GM21515 (cell line): ENCODE data around the gene CAPN12.
"Not testable (repeated sequence)": the region's sequence is repeated elsewhere in the genome, so short reads cannot be mapped to it uniquely, and the experiment has no call there.

Experiments
- ATAC-seq: cut with Tn5 transposase; IDR thresholded peaks from one replicate; pipeline ENCODE4 v1.9.1; 2021; ENCODE audit not compliant: unreplicated experiment

Gene CAPN12

DNA sequence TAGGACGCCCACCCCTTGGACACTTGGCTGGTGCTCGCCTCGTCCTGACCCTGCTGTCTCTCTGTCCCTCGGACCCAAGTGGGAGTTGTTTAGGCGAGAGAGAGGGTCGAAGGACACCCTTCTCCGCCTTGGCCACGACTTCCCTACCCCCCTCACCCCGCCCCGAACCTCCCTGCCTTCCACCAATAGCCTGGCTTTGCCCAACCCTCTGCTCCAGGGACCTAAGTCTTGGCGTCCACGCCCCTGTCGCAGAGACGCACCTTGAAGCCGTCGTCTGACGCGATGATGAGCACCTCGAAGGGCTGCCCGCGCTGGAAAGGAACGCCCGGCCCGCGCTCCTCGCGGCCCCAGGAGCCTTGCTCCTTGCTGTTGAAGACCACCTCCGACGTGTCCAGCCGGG lies 27.3 kb upstream of the CAPN12 start:
- ATAC-seq, result not testable (repeated sequence)

DNA sequence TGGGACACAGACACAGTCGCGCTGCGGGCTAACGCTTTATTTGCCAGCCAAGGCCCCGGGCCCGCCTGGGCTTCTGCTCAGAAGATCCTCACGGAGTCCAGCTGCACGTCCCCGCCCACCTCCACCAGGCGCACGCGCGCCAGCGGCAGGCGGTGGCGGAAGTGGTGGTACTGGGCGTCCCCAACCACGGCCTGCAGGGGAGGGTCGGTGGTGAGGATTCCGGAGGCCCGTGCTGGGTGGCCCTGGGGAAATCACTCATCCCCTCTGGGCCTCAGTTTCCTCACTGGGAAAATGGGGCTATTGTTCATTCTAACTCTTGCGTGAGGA lies 26.6 kb upstream of the CAPN12 start:
- not testable (repeated sequence) for ATAC-seq

DNA sequence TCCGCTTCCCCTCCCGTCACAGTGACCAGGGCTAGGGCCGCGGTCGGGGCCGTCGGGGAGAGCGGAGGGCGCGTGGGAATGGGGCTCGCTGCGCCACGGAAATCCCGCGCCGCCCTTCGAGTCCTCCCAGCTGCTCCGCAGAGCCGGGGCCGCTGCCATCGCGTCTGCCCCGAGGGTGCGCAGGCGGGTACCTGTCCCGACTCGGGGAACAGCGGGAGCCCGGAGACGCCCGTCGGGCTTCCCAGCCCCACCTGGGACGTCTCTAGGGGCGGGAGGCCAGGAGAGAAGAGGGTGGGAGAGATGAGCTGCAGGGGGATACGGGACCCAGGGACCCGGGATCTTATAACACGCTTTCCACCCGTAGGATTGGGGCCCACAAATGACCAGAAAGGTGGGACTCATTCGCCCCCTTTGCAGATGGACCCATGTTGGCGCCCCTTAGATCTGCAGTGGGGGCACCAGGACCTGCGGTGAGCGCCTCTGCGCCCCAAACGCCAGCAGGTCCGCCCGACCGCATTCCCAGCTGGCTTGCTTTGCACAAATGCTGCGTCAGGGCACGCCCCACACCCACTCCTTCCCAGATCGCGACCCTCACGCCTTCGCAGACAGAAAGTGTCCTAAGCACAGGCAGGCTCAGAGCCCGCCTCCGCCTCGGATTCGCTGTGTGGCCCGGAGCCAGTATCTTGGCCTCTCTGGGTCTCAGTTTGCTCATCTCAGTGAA lies 26.1 kb upstream of the CAPN12 start:
- not testable (repeated sequence) for ATAC-seq

DNA sequence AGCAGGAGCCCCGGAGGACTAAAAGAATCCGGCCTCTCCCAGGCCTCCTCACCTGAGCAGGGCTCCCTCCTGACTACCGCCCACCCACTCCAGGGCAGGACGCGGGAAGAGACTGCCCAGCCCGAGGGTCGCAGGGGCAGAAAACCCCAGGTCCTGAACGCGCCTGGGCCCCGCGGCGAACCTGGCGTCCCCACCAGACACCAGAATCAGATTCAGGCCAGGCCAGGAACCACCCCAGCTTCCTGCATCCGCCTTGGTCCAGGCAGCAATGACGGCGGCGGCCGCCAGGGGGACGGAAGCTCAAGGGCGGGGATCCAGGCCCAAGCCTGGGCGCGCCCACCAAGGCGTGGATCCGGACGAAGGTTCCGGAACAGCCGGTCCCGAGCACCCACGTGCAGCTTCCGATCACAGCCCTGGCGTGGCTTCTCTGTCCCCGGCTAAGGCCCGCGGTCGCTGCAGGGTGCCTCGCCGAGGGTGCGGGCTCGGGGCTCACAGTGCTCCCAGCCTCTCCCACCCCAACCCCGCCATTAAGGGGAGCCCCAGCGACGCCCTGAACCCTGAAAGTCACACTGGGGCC lies 25.4 kb upstream of the CAPN12 start:
- peak; percentile 53 for ATAC-seq

DNA sequence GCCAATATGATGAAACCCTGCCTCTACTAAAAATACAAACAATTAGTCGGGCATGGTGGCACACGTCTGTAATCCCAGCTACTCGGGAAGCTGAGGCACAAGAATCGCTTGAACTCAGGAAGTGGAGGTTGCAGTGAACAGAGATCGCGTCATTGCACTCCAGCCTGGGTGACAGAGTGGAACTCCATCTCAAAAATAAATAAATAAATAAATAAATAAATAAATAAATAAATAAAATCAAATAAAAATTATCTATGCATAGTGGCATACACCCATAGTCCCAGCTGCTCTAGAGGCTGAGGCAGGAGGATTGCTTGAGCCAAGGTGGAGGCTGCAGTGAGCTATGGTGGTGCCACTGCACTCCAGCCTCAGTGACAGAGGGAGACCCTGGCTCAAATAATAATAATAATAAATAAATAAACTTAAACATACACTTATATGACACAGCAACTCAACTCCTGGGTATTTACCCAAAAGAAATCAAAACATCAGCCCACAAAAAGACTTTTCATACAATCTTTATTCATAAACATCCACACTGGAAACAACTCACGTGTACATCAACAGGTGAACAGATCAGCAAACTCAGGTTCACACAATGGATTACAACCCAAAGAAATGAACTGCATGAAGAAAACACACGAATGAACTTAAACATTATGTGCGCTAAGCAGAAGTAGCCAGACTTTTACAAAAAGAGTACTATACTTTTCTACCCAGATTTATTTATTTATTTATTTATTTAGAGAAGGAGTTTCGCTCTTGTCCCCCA lies 22.2 kb upstream of the CAPN12 start:
- ATAC-seq, result no peak

DNA sequence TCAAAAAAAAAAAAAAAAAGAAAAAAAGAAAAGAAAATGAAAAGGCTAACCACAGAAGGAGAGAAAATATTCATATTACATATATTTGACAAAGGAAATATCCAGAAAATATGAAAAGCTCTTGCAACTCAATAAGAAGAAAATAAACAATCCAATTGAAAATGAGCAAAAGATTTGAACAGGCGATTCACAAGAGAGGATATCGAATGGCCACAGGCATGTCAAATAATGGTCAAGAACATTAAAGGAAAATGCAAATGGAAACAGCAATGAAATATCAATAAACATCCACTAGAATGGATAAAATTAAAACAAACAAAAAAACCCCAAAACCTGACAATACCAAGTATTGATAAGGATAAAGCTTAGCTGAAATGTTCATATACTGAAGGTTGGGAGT lies 20.9 kb upstream of the CAPN12 start:
- ATAC-seq, result no peak

DNA sequence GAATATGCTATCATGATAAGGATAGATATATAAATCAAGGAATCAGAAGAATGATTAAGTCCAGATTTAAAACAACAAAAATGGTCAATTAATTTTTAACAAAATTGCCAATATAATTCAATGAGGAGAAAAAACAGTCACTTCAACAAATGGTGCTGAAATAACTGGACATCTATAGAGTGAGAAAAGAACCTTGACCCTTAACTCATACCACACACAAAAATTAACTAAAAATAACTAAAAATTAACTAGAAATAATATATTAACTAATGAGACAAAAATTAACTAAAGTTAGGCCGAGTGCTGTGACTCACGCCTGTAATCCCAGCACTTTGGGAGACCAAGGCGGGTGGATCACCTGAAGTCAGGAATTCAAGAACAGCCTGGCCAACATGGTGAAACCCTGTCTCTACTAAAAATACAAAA lies 19.5 kb upstream of the CAPN12 start:
- no peak for ATAC-seq

DNA sequence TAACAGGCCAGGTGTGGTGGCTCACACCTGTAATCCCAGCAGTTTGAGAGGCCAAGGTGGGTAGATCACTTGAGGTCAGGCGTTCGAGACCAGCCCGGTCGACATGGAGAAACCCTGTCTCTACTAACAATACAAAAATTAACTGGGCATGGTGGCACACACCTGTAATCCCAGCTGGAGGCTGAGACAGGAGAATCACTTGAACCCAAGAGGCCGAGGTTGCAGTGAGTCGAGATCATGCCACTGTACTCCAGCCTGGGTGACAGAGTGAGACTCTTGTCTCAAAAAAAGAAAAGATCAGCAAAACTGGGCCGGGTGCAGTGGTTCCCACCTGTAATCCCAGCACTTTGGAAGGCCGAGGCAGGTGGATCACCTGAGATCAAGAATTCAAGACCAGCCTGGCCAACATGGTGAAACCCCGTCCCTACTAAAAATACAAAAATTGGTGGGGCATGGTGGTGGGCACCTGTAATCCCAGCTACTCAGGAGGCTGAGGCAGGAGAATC lies 17.7 kb upstream of the CAPN12 start:
- ATAC-seq, result not testable (repeated sequence)

DNA sequence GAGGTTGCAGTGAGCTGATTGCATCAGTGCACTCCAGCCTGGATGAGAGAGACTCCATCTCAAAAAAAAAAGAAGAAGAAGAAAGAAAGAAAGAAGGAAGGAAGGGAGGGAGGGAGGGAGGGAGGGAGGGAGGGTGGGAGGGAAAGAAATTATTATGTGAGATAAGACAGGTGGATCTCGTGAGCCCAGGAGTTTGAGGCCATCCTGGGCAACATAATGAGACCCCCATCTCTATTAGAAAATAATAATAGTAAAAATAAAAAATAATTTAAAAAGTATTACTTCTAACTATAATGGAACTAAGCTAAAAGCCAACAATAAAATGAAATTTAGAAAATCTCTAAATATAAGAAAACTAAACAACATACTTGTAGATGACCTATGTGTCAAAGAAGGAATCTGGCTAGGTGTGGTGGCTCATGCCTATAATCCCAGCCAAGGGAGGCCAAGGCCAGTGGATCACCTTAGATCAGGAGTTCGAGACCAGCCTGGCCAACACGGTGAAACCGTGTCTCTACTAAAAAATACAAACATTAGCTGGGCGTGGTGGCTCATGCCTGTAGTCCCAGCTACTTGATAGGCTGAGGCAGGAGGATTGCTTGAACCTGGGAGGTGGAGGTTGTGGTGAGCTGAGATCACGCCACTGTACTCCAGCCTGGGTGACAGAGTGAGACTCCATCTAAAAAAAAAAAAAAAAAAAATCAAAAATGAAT lies 16.7 kb upstream of the CAPN12 start:
- ATAC-seq, result not testable (repeated sequence)

DNA sequence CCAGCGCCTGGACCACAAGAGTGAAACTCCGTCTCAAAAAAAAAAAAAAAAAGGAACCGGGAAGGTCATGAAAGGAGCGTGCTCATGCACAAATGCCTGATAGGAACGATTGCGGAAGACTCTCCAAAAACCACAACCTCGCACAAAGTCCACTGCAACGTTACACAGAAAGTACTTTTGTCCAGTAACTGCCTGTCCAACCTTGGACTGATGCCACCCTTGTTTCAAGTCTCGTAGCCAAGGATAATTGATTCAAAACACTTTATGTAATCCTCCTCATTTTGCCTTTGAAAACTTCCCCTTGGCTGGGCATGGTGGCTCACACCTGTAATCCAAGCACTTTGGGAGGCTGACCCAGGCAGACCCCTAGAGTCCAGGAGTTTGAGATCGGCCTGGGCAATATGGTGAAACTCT lies 15.3 kb upstream of the CAPN12 start:
- no peak for ATAC-seq

DNA sequence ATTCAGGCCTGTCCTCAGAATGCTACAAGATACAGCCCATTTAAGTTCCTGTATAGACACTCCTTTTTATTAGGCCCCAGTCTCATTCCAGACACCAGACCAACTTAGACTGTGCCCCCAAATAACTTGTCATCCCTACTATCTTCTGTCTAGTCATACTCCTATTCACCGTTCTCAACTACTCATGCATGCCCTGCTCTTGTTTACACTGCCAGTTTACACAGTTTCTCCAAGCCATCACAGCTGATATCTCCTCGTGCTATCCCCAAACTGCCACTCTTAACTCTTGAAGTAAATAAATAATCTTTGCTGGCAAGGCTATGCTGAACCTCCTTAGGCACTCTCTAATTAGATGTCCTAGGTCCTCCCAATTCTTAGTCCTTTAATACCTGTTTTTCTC lies 9.9 kb upstream of the CAPN12 start:
- ATAC-seq, result not testable (repeated sequence)

DNA sequence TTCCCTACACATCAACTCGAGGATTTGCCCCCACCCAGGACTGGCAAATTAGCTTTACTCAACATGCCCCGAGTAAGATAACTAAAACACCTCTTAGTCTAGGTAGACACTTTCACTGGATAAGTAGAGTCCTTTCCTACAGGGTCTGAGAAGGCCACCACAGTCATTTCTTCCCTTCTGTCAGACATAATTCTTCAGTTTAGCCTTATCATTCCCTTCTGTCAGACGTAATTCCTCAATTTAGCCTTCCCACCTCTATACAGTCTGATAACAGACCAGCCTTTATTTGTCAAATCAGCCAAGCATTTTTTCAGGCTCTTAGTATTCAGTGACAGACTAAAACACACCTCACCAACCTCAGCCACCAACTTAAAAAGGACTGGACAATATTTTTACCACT lies 9.5 kb upstream of the CAPN12 start:
- ATAC-seq, result not testable (repeated sequence)

DNA sequence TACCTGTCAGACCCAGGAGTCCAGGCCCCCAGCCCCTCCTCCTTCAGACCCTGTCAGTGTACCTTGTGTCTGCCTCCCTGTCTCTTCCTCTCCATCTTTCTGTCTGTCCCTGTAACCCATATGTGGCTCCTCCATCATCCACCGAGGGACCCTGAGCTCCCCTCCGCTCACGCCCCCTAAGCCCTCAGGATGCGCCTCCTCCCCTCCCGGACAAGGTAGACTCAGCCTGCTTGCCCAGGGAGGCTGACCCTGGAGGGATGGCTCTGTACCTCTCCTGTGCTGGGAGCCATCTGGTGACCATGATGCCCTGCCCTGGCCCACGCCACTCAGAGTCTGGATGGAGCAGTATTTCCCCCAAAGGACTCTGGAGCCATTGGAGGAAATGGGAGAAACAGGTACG lies 1.0 kb upstream of the CAPN12 start:
- no peak for ATAC-seq

DNA sequence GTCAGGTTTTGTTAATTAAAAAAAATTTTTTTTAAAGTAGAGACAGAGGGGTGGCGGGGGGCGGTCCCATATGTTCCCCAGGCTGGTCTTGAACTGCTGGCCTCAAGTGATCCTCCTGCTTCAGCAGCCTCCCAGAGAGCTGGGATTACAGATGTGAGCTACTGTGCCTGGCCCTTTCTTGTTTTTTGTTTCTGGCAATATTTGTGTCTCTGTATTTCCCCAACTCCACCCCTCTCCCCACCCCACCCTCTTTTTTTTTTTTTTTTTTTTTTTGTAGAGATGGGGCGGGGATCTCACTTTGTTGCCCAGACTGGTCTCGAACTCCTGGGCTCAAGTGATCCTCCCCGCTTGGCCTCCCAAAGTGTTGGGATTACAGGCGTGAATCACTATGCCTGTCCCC lies 600 bp upstream of the CAPN12 start:
- no peak for ATAC-seq

DNA sequence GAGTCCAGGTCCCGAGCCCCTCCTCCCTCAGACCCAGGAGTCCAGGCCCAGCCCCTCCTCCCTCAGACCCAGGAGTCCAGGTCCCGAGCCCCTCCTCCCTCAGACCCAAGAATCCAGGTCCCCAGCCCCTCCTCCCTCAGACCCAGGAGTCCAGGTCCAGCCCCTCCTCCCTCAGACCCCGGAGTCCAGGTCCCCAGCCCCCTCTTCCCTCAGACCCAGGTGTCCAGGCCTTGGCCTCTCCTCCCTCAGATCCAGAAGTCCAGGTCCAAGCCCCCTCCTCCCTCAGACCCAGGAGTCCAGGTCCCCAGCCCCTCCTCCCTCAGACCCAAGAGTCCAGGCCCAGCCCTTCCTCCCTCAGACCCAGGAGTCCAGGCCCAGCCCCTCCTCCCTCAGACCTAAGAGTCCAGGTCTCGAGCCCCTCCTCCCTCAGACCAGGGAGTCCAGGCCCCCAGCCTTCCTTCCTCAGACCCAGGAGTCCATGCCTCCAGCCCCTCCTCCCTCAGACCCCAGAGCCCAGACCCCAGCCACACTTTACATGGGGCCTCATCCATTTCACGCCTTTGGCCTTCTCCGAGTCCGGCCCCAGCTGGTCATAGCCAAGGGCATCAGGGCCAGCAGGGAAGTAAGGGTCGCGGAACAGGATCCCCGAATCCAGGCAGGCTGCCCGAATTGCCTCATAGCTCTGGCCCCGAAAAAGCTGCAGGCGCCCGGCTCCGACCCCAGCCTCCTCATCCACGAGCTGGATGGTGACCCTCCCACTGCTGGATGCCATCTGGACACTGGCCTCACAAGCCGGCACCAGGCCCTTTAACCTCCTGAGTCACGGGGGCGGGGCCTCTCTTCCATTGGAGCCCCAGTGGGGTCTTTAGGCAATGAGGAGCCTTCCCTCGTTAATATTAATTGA lies 628 bp downstream of the CAPN12 start:
- no peak for ATAC-seq

DNA sequence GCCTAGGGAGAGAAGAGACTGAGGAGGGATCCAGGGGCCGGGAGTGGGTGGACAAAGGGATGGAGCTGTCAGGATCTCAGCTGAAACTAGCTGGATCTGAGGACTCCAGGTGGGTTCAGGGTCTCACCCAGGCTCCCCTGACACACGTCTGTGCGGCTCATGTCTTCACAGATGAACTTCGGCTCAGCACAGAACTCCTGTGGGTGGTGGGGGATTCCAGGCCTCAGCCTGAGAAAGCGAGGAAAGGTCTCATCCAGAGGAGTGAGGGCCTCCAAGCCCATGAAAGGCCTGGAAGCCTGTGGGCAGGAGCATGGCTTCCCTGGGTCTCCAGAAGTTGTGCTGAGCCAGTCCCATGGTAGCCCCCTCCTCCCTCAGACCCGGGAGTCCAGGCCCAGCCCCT lies 1.4 kb downstream of the CAPN12 start:
- no peak for ATAC-seq

DNA sequence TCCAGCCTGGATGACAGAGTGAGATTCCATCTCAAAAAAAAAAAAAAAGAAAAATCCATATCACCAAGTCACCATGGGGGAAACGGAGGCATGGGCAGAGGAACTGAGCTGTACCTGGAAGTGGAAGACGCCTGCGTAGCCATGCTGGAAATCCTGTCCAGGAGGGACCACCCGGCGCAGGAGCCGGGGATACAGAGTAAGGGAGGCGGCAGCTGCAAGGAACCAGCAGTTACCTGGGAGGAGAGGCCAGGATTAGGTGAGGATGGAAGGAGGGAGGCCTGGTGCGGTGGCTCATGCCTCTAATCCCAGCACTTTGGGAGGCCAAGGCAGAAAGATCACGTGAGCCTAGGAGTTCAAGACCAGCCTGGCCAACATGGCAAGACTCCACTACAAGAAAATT lies 2.0 kb downstream of the CAPN12 start:
- no peak for ATAC-seq

DNA sequence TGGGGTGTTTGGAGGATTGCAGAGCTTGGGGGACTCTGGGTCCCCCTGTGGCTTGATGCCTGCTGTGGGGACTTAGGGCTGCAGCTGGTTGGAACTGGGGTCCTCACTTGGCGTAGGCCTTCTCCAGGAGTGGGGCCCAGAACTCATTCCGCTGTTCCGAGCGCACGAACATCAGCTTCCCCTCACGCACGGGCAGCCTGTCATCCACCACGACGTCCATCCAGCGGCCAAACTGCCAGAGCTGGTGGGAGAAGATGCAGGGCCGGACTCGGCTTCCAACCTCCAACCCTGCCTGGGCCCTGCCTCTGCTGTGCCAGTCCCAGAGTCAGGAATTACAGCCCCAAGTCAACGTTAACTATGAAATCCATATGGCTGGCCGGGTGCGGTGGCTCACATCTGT lies 2.6 kb downstream of the CAPN12 start:
- ATAC-seq, result no peak

DNA sequence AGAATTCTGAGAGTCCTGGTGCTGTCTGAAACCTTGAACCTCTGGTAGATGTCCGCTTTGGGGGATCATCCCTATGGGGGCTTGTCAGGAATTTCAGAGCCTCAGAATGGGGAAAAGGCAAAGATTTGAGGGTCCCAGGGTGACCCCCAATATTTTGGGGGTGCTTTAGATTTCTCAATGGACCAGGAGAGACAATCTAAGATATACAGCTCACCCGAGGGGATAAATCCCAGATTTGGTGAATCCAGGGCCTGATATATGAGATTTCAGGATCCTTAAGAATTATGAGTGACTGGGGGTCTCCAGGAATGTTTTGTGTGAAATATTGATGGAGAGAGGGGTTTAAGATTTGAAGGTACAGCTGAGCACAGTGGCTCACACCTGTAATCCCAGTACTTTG lies 3.3 kb downstream of the CAPN12 start:
- ATAC-seq, result no peak

DNA sequence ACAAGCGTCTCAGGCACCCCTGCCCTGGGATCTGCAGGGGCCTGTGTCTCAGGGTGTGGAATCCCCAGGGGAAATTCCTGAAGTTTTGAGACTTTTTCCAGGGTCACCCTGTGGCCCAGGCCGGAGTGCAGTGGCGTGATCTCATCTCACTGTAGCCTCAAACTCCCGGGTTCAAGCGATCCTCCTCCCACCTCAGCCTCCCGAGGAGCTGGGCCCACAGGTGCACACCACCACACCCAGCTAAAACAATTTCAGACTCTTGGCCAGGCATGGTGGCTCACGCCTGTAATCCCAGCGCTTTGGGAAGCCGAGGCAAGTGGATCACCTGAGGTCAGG lies 4.0 kb downstream of the CAPN12 start:
- no peak for ATAC-seq
